ENCODE data around the gene JAZF1. TPM values are rescaled to one million over a fixed set of nuclear protein-coding genes. Genes with fewer than 3 reads are reported as not detected.

The JAZF1 gene
- total and polyA plus RNA-seq, 2 of the 8 experiments (the other 6 are each of a cell fraction or from before 2014, with no cell fraction given) = 2.6 to 21.8 TPM

GRCh38 chr7:27971171-27971812 lies 209.3 kb downstream of the JAZF1 start (continued):
- TF ChIP-seq SIN3A (conservative IDR thresholded peaks at IDR 0.05 in 1 of 2, IDR thresholded peaks at IDR 0.05 in 1 of 2; ENCODE audit: low read depth in 1 of 2, low read length in 2 of 2) = no peak

All from H1 (cell line).